Chondrocyte (in vitro differentiated cells): Measurements from ENCODE around the gene PRXL2B. TPM values are rescaled to one million over a fixed set of nuclear protein-coding genes. Genes with fewer than 3 reads are reported as not detected.

Experiments
- DNase-seq: peaks from one replicate; pipeline ENCODE4 v3.0.0; 2021; ENCODE audit warnings: mixed read lengths, low spot score
- H3K27ac Mint-ChIP-seq: one replicate; pipeline ENCODE4 v1.8.0; 2021; ENCODE audit warnings: mild to moderate bottlenecking, moderate library complexity, mixed read lengths; ENCODE audit not compliant: unreplicated experiment
- H3K27me3 Mint-ChIP-seq: 2 replicates; pipeline ENCODE4 v1.8.0; 2021; ENCODE audit warnings: low read depth, mixed read lengths
- H3K36me3 Mint-ChIP-seq: 2 replicates; pipeline ENCODE4 v1.8.0; 2021; ENCODE audit warnings: low read depth, mixed read lengths
- H3K4me1 Mint-ChIP-seq: 2 replicates; pipeline ENCODE4 v1.8.0; 2021; ENCODE audit warnings: low read depth, mild to moderate bottlenecking, mixed read lengths
- H3K4me3 Mint-ChIP-seq: one replicate; pipeline ENCODE4 v1.8.0; 2021; ENCODE audit warnings: mild to moderate bottlenecking, moderate library complexity, mixed read lengths; ENCODE audit not compliant: unreplicated experiment
- H3K9me3 Mint-ChIP-seq: 2 replicates; pipeline ENCODE4 v1.8.0; 2021; ENCODE audit warnings: low read depth, mixed read lengths
- total RNA-seq: library from RNA; stranded (reverse); gene quantifications from 3 replicates; pipeline ENCODE4 v1.2.1, GENCODE V29; 2021
- TF ChIP-seq, protein P1 (sequence below): fragments of 200-600 bp; sonication (generic); IDR thresholded peaks from 2 replicates; pipeline ENCODE4 v1.5.0; 2021; ENCODE audit warnings: antibody characterized with exemption, mild to moderate bottlenecking, moderate library complexity

The PRXL2B gene
- total RNA-seq, 1 donor from 2014 or later, result 25.6 TPM

DNA sequence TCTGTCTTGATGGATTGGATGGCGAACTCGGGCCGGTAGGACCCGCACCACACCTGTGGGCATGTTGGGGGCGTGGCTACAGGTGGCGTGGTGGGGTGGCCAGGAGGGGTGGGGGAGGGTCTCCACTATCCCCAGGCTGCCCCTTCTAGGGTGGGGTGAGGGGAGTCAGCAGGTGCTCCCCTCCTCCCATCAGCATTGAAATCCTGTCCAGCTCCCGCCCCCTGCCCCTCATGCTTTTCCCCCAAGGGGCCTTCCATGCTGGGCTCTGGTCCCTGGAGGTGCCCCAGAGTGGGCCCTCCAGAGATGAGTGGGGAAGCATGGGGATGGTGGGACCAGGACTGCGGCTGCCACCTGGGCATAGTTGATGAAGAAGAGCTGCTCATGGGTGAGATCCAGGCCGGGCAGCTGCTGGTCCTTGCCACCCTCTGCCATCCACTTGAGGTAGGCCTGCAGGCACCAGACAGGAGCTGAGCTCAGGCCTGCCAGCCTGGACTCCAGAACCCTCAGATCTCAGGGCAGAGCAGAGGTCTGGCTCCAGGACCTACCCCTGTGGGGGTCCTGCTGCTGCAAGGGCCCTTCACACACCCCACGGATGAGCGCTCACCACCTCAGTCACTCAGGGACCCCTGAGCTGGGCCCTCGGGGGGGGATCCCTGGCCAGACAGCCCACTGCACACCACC lies 5.1 kb downstream of the PRXL2B start:
- peaks cover 12% of the 10 kb centered on the region for H3K4me1 Mint-ChIP-seq
- DNase-seq, result peak; percentile 91

DNA sequence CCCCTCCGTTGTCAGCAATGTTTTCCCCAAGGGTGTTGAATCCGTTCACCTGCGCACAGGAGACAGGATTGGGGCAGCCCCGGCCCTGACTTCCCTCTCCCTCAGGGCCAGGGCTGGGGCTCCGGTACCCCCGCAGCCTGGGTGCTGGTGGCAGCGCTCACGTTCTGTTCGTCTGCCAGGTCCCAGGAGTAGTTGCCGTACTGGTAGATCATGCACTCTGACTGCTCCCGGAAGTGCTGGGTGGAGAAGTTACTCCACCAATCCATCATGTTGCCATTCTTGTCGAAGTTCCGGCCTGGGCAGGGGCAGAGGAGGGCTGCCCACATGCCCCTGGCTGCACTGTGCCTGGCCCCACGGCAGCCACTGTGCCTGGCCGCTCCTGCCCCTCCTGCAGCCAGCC lies 6.1 kb downstream of the PRXL2B start:
- Mint-ChIP-seq H3K4me1 (peaks cover 8% of the 10 kb centered on the region), H3K4me3 (no peak overlapping the region), H3K36me3 (no peaks in the 10 kb centered on the region), H3K9me3 (no peaks in the 10 kb centered on the region), H3K27me3 (peaks cover 3% of the 10 kb centered on the region), H3K27ac (no peak overlapping the region)
- TF ChIP-seq, protein P1, sequence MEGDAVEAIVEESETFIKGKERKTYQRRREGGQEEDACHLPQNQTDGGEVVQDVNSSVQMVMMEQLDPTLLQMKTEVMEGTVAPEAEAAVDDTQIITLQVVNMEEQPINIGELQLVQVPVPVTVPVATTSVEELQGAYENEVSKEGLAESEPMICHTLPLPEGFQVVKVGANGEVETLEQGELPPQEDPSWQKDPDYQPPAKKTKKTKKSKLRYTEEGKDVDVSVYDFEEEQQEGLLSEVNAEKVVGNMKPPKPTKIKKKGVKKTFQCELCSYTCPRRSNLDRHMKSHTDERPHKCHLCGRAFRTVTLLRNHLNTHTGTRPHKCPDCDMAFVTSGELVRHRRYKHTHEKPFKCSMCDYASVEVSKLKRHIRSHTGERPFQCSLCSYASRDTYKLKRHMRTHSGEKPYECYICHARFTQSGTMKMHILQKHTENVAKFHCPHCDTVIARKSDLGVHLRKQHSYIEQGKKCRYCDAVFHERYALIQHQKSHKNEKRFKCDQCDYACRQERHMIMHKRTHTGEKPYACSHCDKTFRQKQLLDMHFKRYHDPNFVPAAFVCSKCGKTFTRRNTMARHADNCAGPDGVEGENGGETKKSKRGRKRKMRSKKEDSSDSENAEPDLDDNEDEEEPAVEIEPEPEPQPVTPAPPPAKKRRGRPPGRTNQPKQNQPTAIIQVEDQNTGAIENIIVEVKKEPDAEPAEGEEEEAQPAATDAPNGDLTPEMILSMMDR, result no peak
- DNase-seq, result no peak

More for the DNA sequence above, 5.1 kb downstream of the PRXL2B start:
- no peak overlapping the region for H3K4me3 Mint-ChIP-seq
- no peaks in the 10 kb centered on the region for H3K27me3 Mint-ChIP-seq
- TF ChIP-seq, protein P1, result no peak
- H3K9me3 Mint-ChIP-seq, result no peaks in the 10 kb centered on the region
- no peak overlapping the region for H3K27ac Mint-ChIP-seq
- H3K36me3 Mint-ChIP-seq, result no peaks in the 10 kb centered on the region

DNA sequence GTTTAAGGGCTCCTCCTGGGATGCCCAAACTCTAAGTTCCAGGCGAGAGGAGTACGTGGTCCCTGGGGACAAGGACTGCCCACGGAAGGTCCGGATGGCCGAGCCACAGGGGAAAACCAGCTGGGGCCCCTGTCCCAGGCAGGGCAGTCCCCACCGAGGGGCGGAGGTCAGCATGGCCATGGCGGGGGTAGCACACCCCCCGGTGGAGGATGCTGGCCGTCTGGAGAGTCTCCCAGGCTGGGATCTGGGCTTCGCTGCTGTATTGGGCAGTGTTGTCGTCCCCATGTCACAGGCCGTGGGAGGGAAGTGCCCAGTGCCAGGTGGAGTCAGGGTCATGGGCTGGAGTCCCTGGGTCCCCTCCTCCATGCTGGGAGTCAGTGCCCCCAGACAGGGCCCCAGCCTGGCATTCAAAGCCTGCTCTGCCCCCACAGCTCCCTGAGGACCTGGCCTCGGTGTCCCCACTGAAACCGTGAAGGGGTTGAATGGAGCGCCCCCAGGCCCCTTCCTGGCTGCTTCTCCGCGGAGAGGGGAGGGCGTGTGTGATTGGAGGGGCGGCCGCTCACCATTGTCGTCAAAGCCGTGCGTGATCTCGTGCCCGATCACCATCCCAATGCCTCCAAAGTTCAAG lies 6.8 kb downstream of the PRXL2B start:
- H3K27me3 Mint-ChIP-seq, result peaks cover 3% of the 10 kb centered on the region
- H3K36me3 Mint-ChIP-seq, result peaks cover 1% of the 10 kb centered on the region
- peaks cover 4% of the 10 kb centered on the region for H3K9me3 Mint-ChIP-seq
- TF ChIP-seq, protein P1, result no peak
- peaks cover 5% of the 10 kb centered on the region for H3K4me1 Mint-ChIP-seq
- no peak overlapping the region for H3K4me3 Mint-ChIP-seq
- H3K27ac Mint-ChIP-seq, result no peak overlapping the region
- no peak for DNase-seq

DNA sequence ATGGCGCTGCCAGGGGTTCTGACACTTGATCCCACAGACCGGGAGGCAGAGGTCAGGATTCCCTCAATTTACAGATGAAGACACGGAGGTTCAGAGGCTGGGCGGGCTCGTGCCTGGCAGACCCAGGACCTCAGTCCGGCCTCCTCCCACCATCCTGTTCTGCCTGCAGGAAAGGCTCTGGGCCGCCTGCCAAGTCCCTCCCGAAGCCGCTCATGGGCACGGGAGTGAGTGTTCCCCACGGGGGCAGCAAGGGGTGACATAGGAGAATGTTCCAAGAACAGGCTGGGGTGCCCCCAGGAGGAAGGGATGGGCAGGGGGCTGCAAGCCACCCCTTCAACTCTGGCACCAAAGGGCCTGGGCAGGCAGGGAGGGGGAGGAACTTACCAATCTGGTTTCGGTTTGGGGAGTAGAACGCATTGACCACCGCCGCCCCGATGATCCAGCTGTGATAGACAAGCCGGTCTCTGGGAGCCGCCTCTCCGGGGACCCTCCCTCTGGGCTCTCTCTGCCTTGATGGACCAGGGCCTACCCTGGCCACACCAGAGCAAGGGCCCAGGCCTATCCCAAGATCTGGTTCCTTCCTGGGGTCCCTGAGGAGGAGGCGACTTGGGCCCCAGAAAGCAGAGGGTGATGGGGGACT lies 7.5 kb downstream of the PRXL2B start:
- Mint-ChIP-seq H3K36me3 (peaks cover 6% of the 10 kb centered on the region), H3K27ac (no peak overlapping the region), H3K4me1 (peaks cover 5% of the 10 kb centered on the region), H3K27me3 (peaks cover 5% of the 10 kb centered on the region), H3K4me3 (no peak overlapping the region), H3K9me3 (peaks cover 11% of the 10 kb centered on the region)
- DNase-seq, result no peak
- TF ChIP-seq, protein P1, result no peak

DNA sequence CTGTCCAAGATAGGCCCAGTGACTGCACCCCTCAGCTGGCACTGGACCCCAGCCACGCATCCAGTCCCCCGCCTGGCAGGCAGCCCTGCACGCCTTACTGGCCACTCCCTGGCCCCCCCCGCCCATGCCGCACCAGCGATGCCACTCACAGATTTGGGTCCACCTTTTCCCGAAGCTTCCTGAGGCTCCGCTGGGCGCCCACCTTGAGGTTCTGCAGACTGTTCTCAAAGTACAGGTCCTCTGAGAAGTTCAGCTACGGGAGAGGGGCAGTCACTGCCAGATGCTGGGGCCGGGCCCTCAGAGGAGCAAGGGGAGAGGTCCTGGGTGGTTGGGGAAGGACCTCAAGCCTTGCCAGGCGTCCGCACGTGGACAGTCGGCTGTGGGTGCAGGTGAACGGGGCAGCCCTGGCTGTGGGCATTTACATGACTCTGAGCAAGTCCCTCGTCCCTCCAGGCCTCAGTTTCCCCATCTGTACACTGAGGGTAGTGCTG lies 8.1 kb downstream of the PRXL2B start:
- Mint-ChIP-seq H3K4me3 (no peak overlapping the region), H3K36me3 (peaks cover 6% of the 10 kb centered on the region), H3K4me1 (peaks cover 5% of the 10 kb centered on the region), H3K27me3 (peaks cover 5% of the 10 kb centered on the region), H3K9me3 (peaks cover 11% of the 10 kb centered on the region), H3K27ac (no peak overlapping the region)
- TF ChIP-seq, protein P1, result no peak
- no peak for DNase-seq
